ENCODE data around the gene CLEC16A. TPM values are rescaled to one million over a fixed set of nuclear protein-coding genes. Genes with fewer than 3 reads are reported as not detected.

CLEC16A gene
- total RNA-seq, 1 donor from 2014 or later, result 22.1 TPM

- no peak for DNase-seq
These were observed 119.8 kb downstream of the CLEC16A start for GRCh38 chr16:11064202-11064540.

GRCh38 chr16:11064851-11065250 is 120.5 kb downstream of the CLEC16A start:
- DNase-seq, result no peak

GRCh38 chr16:11066261-11066870 is 122.0 kb downstream of the CLEC16A start:
- DNase-seq, result no peak

- DNase-seq, result no peak
These were observed 122.9 kb downstream of the CLEC16A start for GRCh38 chr16:11067266-11067665.

GRCh38 chr16:11067697-11068141 is 123.4 kb downstream of the CLEC16A start:
- DNase-seq, result no peak

- no peak for DNase-seq
These were observed 127.5 kb downstream of the CLEC16A start for GRCh38 chr16:11071829-11072228.

GRCh38 chr16:11072420-11073153 is 128.2 kb downstream of the CLEC16A start:
- DNase-seq, result no peak

- no peak for DNase-seq
These were observed 129.1 kb downstream of the CLEC16A start for GRCh38 chr16:11073407-11073999.

DNA sequence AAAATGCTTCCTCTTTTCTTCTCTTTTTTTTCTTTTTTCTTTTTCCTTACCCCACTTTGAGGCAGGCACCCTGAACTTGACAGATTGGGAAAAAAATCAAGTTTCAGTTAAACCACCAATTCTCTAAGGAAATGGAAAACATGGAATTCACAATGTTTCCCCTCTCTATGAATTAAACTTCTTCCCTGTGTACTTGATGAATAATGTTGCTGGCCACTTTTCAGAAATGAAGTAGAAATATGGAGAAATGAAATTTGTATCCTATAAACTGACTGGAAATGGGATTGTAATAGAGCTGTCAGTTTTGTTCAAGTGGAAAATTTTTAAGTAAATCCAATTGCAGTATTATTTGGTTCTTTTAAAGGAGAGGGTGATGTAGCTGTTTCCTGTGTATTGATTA is 129.8 kb downstream of the CLEC16A start:
- no peak for DNase-seq

GRCh38 chr16:11075163-11075562 is 130.8 kb downstream of the CLEC16A start:
- DNase-seq, result no peak

DNA sequence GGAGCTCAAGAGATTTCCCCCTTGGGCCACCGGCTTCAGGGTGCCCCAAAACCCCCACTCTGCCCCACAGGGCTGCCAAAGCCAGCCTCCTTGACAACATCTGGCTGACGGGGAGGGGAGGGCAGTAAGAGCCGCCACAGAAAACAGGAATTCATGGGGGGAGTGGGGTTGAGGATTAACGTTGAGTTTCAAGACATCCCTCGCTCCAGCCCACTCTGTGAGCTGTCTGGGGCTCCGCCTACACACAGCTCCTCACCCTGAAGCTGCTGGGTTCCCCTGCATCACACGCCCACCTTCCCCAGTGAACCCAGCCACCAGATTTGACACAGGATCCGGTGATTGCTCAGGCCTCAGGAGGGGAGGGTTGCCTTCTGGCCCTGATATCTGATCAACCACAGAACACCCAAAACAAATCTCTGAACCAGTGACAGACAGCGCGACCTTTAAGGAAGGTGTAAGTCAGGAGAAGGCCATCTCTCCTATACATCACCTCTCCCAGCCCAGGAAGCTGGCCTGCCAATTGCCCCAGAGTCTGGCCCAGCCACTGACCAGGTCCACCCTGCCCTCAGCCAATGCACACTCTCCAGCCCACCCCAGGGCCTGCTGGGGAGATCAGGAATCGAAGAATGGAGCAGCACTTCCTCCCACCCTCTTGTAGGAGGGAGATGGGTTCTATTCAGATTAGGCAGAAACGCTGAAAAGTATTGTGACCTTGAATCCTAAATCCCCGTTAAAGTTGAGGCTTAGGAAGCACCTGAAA is 132.1 kb downstream of the CLEC16A start:
- no peak for DNase-seq

DNA sequence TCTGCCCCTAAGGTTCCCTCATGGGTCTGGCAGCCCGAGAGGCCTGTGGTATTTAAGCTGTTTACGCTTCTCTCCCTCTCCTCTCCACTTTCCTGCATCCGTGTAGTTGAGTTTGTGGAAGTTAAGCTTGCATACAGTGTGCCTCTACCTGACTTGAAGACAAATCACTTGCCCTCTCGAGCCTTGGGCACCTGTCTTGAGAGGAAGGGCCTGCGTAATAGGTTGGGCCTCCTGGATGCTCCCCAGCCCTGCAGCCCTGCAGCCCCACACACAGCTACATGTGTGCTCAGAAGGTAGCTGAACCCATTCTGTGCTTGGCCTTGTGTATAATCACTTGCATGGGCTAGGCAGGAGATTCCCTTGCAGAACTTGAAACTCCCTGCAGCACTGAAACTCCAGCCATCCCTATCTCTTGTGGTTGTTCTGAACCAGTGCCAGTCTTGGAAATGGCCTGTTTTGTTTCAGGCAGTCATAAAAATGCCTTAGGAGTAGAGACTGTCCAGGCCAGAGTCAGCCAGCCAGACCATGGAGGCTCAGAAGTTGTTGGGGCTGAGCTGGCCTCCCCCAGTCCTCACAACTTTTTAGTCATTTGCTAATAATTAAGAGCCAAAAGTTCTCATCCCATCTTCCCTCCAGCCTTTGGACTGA is 134.6 kb downstream of the CLEC16A start:
- no peak for DNase-seq

GRCh38 chr16:11079652-11080187 is 135.4 kb downstream of the CLEC16A start:
- DNase-seq, result peak; percentile 41

- no peak for DNase-seq
These were observed 136.1 kb downstream of the CLEC16A start for GRCh38 chr16:11080327-11080967.

GRCh38 chr16:11080999-11081630 is 136.8 kb downstream of the CLEC16A start:
- no peak for DNase-seq

GRCh38 chr16:11082108-11082859 is 137.9 kb downstream of the CLEC16A start:
- DNase-seq, result no peak

DNA sequence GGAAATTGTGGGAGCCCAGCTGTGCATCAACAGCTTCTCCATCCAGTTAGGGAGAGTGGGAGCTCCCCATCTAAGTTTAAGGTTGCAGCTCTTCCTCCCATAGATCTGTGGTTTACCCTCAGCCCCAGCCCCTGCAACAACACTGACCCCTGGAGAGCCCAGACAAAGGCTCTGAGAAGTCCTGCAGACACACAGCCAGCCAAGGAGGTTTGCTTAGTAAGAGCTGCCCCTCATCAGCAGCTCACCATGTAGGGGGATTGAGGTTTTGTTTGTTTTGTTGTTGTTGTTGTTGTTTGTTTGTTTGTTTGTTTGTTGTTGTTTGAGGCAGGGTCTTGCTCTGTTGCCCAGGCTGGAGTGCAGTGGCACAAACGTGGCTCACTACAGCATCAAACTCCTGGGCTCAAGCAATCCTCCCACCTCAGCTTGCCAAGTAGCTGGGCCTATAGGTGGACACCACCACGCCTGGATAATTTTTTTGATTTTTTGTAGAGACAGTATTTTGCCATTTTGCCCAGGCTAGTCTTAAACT is 138.6 kb downstream of the CLEC16A start:
- DNase-seq, result no peak

- DNase-seq, result no peak
These were observed 140.1 kb downstream of the CLEC16A start for GRCh38 chr16:11084484-11084875.

- no peak for DNase-seq
These were observed 140.6 kb downstream of the CLEC16A start for GRCh38 chr16:11084876-11085485.

DNA sequence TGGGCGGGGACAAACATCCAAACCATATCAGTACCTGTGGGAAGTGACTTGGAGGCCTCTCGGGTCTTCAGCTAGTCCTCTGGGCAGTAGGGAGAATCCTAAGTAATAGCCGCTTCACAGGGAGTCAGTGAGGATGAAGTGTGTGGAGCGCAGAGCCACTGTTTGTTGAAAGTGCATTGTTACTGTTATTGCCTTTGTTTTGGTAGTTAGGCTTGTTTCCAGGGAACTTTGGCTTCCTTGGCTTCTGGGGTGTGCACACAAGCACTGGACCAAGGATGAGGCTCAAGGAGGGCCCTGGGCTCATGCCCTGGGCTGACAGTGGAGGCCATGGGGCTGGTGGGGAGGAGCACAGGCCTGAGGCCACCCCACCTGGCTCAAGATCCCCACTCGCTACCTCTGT is 141.6 kb downstream of the CLEC16A start:
- DNase-seq, result no peak

All from dermis blood vessel endothelial cell (primary cell).